Spinal cord (tissue), 10 donors: ENCODE data around the gene NINJ2. TPM values are rescaled to one million over a fixed set of nuclear protein-coding genes. Genes with fewer than 3 reads are reported as not detected.

ENCODE experiments used
- DNase-seq, 6 donors: peaks; one replicate each; pipeline versions ENCODE4 v3.0.0 to v3.0.0-alpha.2; 2013 to 2015; ENCODE audit warnings: low spot score in 6 of 6, low read depth in 4 of 6
- H3K27ac ChIP-seq: one replicate; pipeline ENCODE4 v1.5.1; 2013; ENCODE audit warnings: low read depth, low read length, control low read depth
- H3K27me3 ChIP-seq: one replicate; pipeline ENCODE4 v1.6.1; 2013; ENCODE audit warnings: low read length; ENCODE audit not compliant: control insufficient read depth, insufficient read depth
- H3K36me3 ChIP-seq: one replicate; pipeline ENCODE4 v1.6.1; 2013; ENCODE audit warnings: low read length; ENCODE audit not compliant: control insufficient read depth, insufficient read depth
- H3K4me1 ChIP-seq: one replicate; pipeline ENCODE4 v1.6.1; 2013; ENCODE audit warnings: low read length; ENCODE audit not compliant: control insufficient read depth, insufficient read depth
- H3K4me3 ChIP-seq: one replicate; pipeline ENCODE4 v1.5.1; 2013; ENCODE audit warnings: low read depth, low read length, control low read depth
- H3K9me3 ChIP-seq: one replicate; pipeline ENCODE4 v1.6.1; 2013; ENCODE audit warnings: low read length; ENCODE audit not compliant: control insufficient read depth, insufficient read depth
- WGBS: methylation state at CpG from one replicate; pipeline ENCODE4 v1.1.5; 2013; ENCODE audit warnings: missing lambda C conversion rate; ENCODE audit not compliant: insufficient coverage; 5-methylcytosine and 5-hydroxymethylcytosine counted together
- polyA plus RNA-seq, 2 donors: library from polyadenylated mRNA; unstranded; fragments of 120-200 nt; gene quantifications; one replicate each; pipeline ENCODE4 v1.2.1, GENCODE V29; 2013; ENCODE audit not compliant: insufficient read length in 2 of 2
- total RNA-seq, 2 donors: library from RNA; depleted of rRNA in 1 of 2; stranded (reverse); fragments of 120-200 nt in 1 of 2; fragments of >200 nt in 1 of 2; gene quantifications; one replicate each; pipeline versions ENCODE4 v1.2.3 to v1.2.4, GENCODE V29; 2013 to 2014
- donor health status: healthy.

Gene NINJ2
- total and polyA plus RNA-seq, 4 donors: 5.4 to 6.2 (median 6.0) TPM

DNA sequence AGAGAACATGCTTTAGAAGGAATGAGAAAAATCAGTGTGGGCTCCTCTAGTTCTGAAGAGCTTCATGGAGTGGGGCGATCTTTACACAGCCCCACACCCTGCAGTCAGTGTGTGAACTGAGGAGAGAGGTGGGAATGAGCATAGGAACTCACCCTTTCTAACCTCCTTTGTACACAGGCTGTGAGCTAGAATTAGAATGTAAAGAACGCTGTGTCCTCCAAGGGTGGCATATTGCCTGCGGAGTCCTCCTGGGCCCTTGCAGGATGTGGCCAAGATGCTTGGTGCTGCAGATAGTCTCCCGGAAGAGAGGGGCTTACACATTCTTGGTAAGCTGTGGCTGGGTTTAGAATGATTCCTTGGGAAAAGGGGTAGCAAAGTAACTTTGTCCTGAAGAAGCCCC is 43.9 kb downstream of the NINJ2 start:
- DNase-seq: no peak
- no peak overlapping the region for H3K4me3 ChIP-seq
- WGBS: 87% methylated on average over 3 of the region's 4 CpGs
- H3K27ac ChIP-seq: no peak overlapping the region
- peaks cover 3% of the 10 kb centered on the region for H3K4me1 ChIP-seq
- no peaks in the 10 kb centered on the region for H3K36me3 ChIP-seq
- no peaks in the 10 kb centered on the region for H3K27me3 ChIP-seq
- H3K9me3 ChIP-seq: no peaks in the 10 kb centered on the region

DNA sequence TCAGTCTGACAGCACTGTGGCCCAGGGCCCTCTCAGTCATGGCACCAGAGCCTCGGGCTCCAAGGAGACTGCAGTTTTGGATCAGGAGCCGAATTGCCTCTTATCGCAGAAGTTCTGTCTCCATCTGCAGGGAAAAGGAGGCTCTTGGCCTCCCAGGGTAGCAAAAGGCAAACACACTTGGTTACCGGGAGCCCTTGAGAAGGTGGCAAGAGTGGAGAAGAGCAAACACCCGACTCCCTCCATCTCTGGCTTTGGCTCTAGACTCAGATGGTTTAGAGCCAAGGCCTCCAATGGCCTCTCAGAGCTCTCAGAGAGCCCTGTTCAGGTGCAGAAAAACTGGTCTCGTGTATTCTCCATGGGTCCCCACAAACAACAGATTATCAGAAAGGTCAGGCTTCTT is 44.6 kb downstream of the NINJ2 start:
- peaks cover 3% of the 10 kb centered on the region for H3K4me1 ChIP-seq
- no peak overlapping the region for H3K27ac ChIP-seq
- no peak overlapping the region for H3K4me3 ChIP-seq
- no peaks in the 10 kb centered on the region for H3K27me3 ChIP-seq
- no peaks in the 10 kb centered on the region for H3K36me3 ChIP-seq
- no peaks in the 10 kb centered on the region for H3K9me3 ChIP-seq
- DNase-seq: no peak
- 86% methylated on average over 5 of the region's 6 CpGs for WGBS

DNA sequence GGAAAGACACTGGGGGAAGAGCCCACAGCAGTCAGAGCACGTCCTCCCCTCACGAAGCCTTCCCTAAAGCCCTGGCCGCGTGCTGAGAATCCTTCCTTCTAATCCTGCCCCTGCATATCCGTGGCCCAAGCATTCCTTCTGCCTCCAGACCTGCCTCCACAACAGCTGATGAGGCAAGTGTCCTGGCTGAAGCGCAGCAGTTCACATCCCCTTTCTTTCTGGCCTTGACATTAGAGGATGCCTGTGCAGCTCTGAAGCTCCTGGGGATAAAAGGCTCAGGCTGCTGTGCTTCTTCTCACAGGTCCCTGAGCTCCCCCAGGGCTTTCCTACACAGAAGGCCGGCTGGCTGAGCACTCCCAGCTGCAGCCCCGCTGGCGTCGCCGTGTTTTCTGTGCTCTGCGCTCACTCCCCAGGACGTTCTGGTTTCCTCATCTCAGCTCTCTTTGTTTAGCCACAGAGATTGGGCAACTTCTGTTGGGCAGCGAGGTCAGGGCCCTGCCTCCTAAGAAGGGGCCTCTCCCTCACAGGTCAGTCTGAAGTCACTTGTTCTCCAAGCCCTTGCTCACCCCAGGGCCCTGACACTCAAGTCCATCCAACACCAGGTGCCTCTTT is 45.8 kb downstream of the NINJ2 start:
- H3K27ac ChIP-seq: no peak overlapping the region
- whole genome bisulfite sequencing: 52% methylated on average over 14 of the region's 14 CpGs
- no peak for DNase-seq

DNA sequence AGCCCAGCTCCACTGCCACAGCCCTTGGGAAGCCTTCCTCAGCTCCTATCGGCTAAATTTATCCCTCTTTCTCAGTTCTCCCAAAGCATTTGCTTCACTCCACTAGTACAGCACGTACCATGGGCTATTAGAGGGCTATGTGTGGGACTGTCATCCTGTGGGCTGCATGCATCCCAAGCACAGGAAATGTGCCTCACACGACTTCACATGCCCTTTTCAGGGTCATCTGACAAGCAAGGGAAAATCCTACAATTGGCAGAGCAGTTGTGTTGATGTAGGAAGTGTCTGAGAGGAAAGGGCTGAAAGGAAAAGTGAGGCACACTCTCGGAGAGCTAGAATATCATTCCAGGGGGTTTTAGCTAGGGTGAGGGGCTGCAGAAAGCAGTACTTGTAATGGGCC is 47.6 kb downstream of the NINJ2 start:
- Histone ChIP-seq H3K4me1 (peaks cover 3% of the 10 kb centered on the region), H3K27ac (no peak overlapping the region), H3K36me3 (no peaks in the 10 kb centered on the region), H3K27me3 (no peaks in the 10 kb centered on the region), H3K4me3 (no peak overlapping the region), H3K9me3 (no peaks in the 10 kb centered on the region)
- WGBS: 75% methylated on average over 2 of the region's 4 CpGs
- DNase-seq: no peak

More for the DNA sequence above, 45.8 kb downstream of the NINJ2 start:
- no peaks in the 10 kb centered on the region for H3K36me3 ChIP-seq
- H3K4me1 ChIP-seq: peaks cover 3% of the 10 kb centered on the region
- H3K9me3 ChIP-seq: no peaks in the 10 kb centered on the region
- no peak overlapping the region for H3K4me3 ChIP-seq
- H3K27me3 ChIP-seq: no peaks in the 10 kb centered on the region

DNA sequence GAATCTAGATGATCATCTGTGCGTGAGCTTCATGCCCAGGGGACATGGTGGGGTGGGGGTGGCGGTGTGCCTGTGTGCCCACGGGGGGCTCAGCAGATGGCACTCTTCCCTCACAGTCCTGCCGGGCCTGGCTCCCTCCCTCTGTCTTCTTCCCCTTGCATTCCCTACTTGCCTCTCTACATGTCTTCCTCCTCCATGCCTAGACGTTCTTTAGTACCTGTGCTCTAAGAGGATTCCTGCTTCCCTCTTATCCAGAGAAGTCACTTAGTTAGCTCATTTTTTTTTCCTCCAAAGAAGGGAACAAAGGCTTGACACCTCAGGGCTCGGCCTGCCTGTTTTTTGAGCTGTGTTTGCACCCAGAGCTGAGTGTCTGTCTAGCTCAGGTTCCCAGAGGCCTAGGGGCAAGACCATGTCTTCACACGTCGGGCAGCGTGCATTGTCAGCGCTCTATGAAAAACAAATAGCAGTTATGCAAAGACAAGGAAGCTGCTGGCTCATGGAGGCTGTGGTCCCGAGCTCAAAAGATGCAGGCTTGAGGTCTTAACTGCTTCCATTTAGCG is 48.8 kb downstream of the NINJ2 start:
- Histone ChIP-seq H3K9me3 (no peaks in the 10 kb centered on the region), H3K27me3 (no peaks in the 10 kb centered on the region), H3K4me1 (peaks cover 9% of the 10 kb centered on the region), H3K4me3 (no peak overlapping the region), H3K36me3 (no peaks in the 10 kb centered on the region), H3K27ac (no peak overlapping the region)
- 61% methylated on average over 8 of the region's 12 CpGs for WGBS
- DNase-seq: peak in 2 of 6 donors; percentile 25 to 35

DNA sequence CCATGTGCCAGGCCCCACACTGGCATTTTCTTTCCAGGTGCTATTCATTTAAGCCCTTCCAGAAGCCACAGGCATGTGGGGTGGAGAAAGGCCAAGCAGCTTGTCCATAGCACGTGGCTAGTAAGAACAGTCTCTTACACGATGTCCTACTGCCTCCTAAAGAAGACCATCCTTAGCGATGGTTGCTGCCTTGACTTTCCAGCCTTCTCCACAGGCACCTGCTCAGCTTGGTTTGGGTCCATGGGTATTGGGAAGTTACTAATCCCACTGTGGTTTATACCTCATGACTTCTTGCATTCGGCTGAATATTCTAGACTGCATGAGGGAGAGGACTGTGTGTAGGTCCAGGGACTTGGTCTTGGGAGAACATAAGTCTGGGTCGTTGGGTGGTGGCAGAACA is 49.2 kb downstream of the NINJ2 start:
- Histone ChIP-seq H3K27ac (no peak overlapping the region), H3K4me3 (no peak overlapping the region), H3K27me3 (no peaks in the 10 kb centered on the region), H3K9me3 (no peaks in the 10 kb centered on the region), H3K4me1 (peaks cover 9% of the 10 kb centered on the region), H3K36me3 (no peaks in the 10 kb centered on the region)
- DNase-seq: no peak
- 90% methylated on average over 2 of the region's 5 CpGs for WGBS

DNA sequence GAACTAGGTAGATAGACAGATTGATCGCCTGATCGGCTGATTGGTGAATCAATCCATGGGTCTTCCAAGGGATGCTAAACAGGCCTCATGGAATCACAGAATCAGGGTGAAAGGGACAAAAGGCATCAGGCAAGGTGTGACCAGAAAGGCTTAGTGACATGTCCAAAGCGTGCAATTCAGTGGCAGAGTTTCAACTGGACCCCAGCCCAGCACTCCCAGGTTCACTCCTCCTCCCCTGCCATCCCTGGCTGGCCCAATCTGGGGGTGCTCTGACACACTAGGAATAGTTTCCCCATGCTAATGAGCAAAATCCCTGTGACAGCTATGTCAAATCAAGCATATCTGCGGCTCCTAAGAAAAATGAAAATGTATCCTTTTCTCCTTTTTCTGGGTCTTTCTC is 50.4 kb downstream of the NINJ2 start:
- H3K36me3 ChIP-seq: no peaks in the 10 kb centered on the region
- peaks cover 9% of the 10 kb centered on the region for H3K4me1 ChIP-seq
- H3K27me3 ChIP-seq: no peaks in the 10 kb centered on the region
- WGBS: 90% methylated on average over 3 of the region's 4 CpGs
- H3K4me3 ChIP-seq: no peak overlapping the region
- no peak for DNase-seq
- H3K27ac ChIP-seq: no peak overlapping the region
- H3K9me3 ChIP-seq: no peaks in the 10 kb centered on the region

DNA sequence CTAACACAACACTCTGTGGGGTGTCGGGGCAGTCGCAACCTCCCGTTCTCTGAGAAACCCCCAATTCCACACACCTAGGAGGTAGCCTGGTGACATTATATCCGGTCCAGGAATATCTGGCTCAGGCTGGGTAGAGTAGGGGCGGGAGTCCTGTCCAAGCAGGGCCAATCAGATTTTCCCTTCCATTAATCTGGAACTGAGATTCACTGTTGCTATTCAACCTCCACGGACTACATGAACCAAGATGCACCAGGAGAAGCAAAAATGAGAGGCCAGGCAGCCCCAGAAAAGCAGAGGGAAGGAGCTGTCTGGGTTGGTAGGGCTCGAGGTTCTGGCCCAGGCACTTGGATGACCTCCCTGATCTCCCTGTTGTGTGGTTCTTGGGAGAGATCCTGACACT is 51.0 kb downstream of the NINJ2 start:
- 94% methylated on average over 3 of the region's 7 CpGs for WGBS

DNA sequence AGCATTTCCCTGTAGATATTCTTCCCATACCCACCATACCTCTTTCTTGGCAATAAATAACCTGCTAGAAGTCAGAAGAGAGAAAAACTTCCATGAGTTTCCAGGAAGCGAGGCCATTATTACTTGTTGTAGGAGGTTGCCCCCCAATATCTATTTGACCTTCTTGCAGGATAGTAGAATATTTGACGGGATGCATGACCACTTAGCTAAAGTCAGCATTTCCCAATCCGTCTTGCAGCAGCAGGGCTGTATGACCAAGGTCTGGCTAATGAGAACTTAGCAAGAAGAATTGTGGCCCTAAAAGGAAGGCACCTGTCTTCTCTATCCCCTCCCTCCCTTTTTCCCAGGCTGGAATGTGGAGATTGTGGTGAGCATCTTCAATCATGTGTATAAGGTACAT is 51.5 kb downstream of the NINJ2 start:
- no peak overlapping the region for H3K27ac ChIP-seq
- H3K4me1 ChIP-seq: peaks cover 11% of the 10 kb centered on the region
- WGBS: no CpG with 5 or more reads among the region's 3 CpGs
- no peaks in the 10 kb centered on the region for H3K27me3 ChIP-seq
- H3K9me3 ChIP-seq: no peaks in the 10 kb centered on the region
- no peak for DNase-seq
- H3K36me3 ChIP-seq: no peaks in the 10 kb centered on the region
- H3K4me3 ChIP-seq: no peak overlapping the region

More for the DNA sequence above, 51.0 kb downstream of the NINJ2 start:
- DNase-seq: no peak
- no peaks in the 10 kb centered on the region for H3K36me3 ChIP-seq
- H3K27ac ChIP-seq: no peak overlapping the region
- H3K4me3 ChIP-seq: no peak overlapping the region
- H3K27me3 ChIP-seq: no peaks in the 10 kb centered on the region
- H3K4me1 ChIP-seq: peaks cover 11% of the 10 kb centered on the region
- H3K9me3 ChIP-seq: no peaks in the 10 kb centered on the region

DNA sequence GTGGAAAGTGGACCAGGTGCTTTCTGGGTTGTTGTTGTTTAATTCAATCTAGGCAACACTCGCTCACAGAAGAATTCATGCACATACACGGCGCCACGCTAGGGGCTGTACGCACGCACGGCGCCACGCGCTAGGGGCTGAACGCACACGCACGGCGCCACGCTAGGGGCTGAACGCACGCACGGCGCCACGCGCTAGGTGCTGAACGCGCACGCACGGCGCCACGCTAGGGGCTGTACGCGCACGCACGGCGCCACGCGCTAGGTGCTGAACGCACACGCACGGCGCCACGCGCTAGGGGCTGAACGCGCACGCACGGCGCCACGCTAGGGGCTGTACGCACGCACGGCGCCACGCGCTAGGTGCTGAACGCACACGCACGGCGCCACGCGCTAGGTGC is 54.3 kb downstream of the NINJ2 start:
- H3K36me3 ChIP-seq: no peaks in the 10 kb centered on the region
- H3K27ac ChIP-seq: no peak overlapping the region

More for the DNA sequence above, 54.3 kb downstream of the NINJ2 start:
- no peaks in the 10 kb centered on the region for H3K9me3 ChIP-seq
- H3K4me1 ChIP-seq: peaks cover 11% of the 10 kb centered on the region
- no peaks in the 10 kb centered on the region for H3K27me3 ChIP-seq
- no peak overlapping the region for H3K4me3 ChIP-seq
- DNase-seq: no peak
- 97% methylated on average over 56 of the region's 58 CpGs for WGBS
